HG03066 (cell line): ENCODE measurements around the gene GPATCH4.
"Not testable (repeated sequence)": the region's sequence is repeated elsewhere in the genome, so short reads cannot be mapped to it uniquely, and the experiment has no call there.

Experiments used
- ATAC-seq: cut with Tn5 transposase; IDR thresholded peaks from one replicate; pipeline ENCODE4 v1.9.1; 2021; ENCODE audit warnings: low read depth; ENCODE audit not compliant: unreplicated experiment

Gene GPATCH4

GRCh38 chr1:156598731-156599432, 2.4 kb downstream of the GPATCH4 start:
- no peak for ATAC-seq

GRCh38 chr1:156598125-156598524, 3.2 kb downstream of the GPATCH4 start:
- no peak for ATAC-seq

GRCh38 chr1:156596426-156596825, 4.9 kb downstream of the GPATCH4 start:
- no peak for ATAC-seq

GRCh38 chr1:156595016-156595415, 6.3 kb downstream of the GPATCH4 start:
- ATAC-seq = no peak

- no peak for ATAC-seq
These were observed 7.1 kb downstream of the GPATCH4 start for GRCh38 chr1:156594190-156594589.

- no peak for ATAC-seq
These were observed 7.7 kb downstream of the GPATCH4 start for GRCh38 chr1:156593661-156593989.

GRCh38 chr1:156592910-156593660, 8.2 kb downstream of the GPATCH4 start:
- ATAC-seq = no peak

- ATAC-seq = no peak
These were observed 8.9 kb downstream of the GPATCH4 start for GRCh38 chr1:156592158-156592909.

- ATAC-seq = peak; percentile 81
These were observed 9.7 kb downstream of the GPATCH4 start, which contains the start of gene NAXE for GRCh38 chr1:156591432-156592157. Gene NAXE (plus strand): TSS chr1:156591776. CDS start chr1:156591805, 29 bp downstream.

- ATAC-seq = no peak
These were observed 10.2 kb downstream of the GPATCH4 start for GRCh38 chr1:156591181-156591431.

- no peak for ATAC-seq
These were observed 10.7 kb downstream of the GPATCH4 start for GRCh38 chr1:156590326-156591180.

GRCh38 chr1:156589546-156589945, 11.7 kb downstream of the GPATCH4 start:
- ATAC-seq = no peak

- not testable (repeated sequence) for ATAC-seq
These were observed 13.4 kb downstream of the GPATCH4 start for GRCh38 chr1:156587927-156588326.

- ATAC-seq = no peak
These were observed 14.3 kb downstream of the GPATCH4 start for GRCh38 chr1:156586892-156587477.

- ATAC-seq = no peak
These were observed 15.0 kb downstream of the GPATCH4 start for GRCh38 chr1:156586323-156586722.

- no peak for ATAC-seq
These were observed 16.5 kb downstream of the GPATCH4 start for GRCh38 chr1:156584813-156585212.

GRCh38 chr1:156583821-156584622, 17.3 kb downstream of the GPATCH4 start:
- no peak for ATAC-seq

- no peak for ATAC-seq
These were observed 18.8 kb downstream of the GPATCH4 start for GRCh38 chr1:156582388-156583017.
